ENCODE results near the gene LRRC4. TPM values are rescaled to one million over a fixed set of nuclear protein-coding genes. Genes with fewer than 3 reads are reported as not detected.
A peak's percentile ranks its signal among the peaks of the same experiment; 100 is the strongest.

Gene LRRC4
- total and polyA plus RNA-seq, 4 experiments from 2014 or later = not detected

DNA sequence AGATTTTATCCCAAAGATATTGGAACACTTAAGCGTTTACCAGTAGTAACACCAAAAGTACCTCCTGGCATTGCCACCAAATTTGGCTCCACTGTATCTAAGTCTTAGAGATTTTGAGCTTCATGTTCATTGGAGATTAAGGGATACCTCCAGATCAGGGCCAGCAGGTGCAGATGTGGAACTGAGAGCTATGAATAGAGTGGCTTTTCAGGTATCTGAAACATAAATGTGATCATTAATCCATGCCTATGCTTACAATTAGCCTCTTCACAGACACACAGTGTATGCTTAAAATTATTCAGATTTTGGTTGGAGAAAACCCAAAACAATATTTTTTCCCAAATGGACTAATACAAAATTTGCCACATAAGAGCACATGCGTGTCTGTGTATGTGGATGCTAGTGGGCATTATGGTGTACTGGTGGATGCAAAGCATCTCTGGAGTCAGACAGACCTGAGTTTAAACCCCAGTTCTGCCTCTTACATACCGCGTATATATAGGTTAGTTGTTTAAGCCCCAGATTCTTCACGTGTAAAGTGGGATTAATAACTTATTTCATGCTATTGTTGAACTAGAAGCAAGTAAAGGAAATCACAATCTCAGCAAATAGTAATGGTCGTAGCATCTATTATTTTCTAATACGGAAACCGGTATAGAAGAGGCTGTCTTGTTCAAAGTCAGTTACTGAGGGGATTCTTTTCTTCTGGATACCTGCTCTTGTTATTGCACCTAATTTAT, 6.8 kb upstream of the LRRC4 start:
- H3K4me3 Mint-ChIP-seq = no peak overlapping the region
- H3K27me3 Mint-ChIP-seq = no peaks in the 10 kb centered on the region
- CTCF ChIA-PET (ENCODE audit: partially characterized antibody) = no interaction called here

GRCh38 chr7:128037081-128037480, 5.8 kb upstream of the LRRC4 start:
- intact Hi-C loops (cut with micrococcal nuclease) = no loop called here

More for the DNA sequence above, 6.8 kb upstream of the LRRC4 start:
- Mint-ChIP-seq H3K27ac (peak overlapping the region in 1 of 7 donors; percentile 8), H3K36me3 (peaks cover 0 to 4% of the 10 kb centered on the region in 2 donors), H3K9me3 (no peaks in the 10 kb centered on the region), H3K4me1 (peaks cover 0 to 17% (median 5%) of the 10 kb centered on the region in 4 donors)
- Histone ChIP-seq H3K27me3 (ENCODE audit: insufficient read depth, low read length) (no peaks in the 10 kb centered on the region), H3K27ac (ENCODE audit: low read depth, low read length) (no peak overlapping the region), H3K36me3 (ENCODE audit: insufficient read depth, low read length) (peaks cover 3% of the 10 kb centered on the region), H3K4me3 (ENCODE audit: low read length in 2 of 2) (no peak overlapping the region), H3K9me3 (ENCODE audit: control insufficient read depth in 1 of 2, low read length in 2 of 2) (no peaks in the 10 kb centered on the region), H3K4me1 (ENCODE audit: insufficient read depth, low read length) (no peaks in the 10 kb centered on the region)
- no peak for DNase-seq
- intact Hi-C loops (cut with micrococcal nuclease) = no loop called here
- POLR2A ChIA-PET (ENCODE audit: partially characterized antibody) = interaction anchor here (1.3 kb wide), 1 partner anchor 8 kb away, joined by 3 read pairs; no protein-coding TSS in a partner anchor

GRCh38 chr7:128036226-128036940, 5.1 kb upstream of the LRRC4 start:
- CTCF ChIA-PET (ENCODE audit: partially characterized antibody) = interaction anchor here (1.6 kb wide), 1 partner anchor 173 kb away, joined by 5 read pairs; no protein-coding TSS in a partner anchor
- intact Hi-C loops (cut with micrococcal nuclease) = no loop called here
- no peak overlapping the region for H3K27ac Mint-ChIP-seq

More at GRCh38 chr7:128037081-128037480, 5.8 kb upstream of the LRRC4 start:
- no peaks in the 10 kb centered on the region for H3K9me3 ChIP-seq (ENCODE audit: control insufficient read depth in 1 of 2, low read length in 2 of 2)
- Mint-ChIP-seq H3K9me3 (no peaks in the 10 kb centered on the region), H3K27ac (no peak overlapping the region), H3K27me3 (no peaks in the 10 kb centered on the region), H3K4me3 (no peak overlapping the region), H3K4me1 (peaks cover under 1 to 17% (median 5%) of the 10 kb centered on the region in 4 donors), H3K36me3 (peaks cover 0 to 4% of the 10 kb centered on the region in 2 donors)
- no peak overlapping the region for H3K27ac ChIP-seq (ENCODE audit: low read depth, low read length)
- POLR2A ChIA-PET (ENCODE audit: partially characterized antibody) = interaction anchor here (1.3 kb wide), 1 partner anchor 9 kb away, joined by 3 read pairs; no protein-coding TSS in a partner anchor
- H3K4me1 ChIP-seq (ENCODE audit: insufficient read depth, low read length) = no peaks in the 10 kb centered on the region
- H3K4me3 ChIP-seq (ENCODE audit: low read length in 2 of 2) = no peak overlapping the region
- no peaks in the 10 kb centered on the region for H3K27me3 ChIP-seq (ENCODE audit: insufficient read depth, low read length)
- peaks cover 3% of the 10 kb centered on the region for H3K36me3 ChIP-seq (ENCODE audit: insufficient read depth, low read length)
- CTCF ChIA-PET (ENCODE audit: partially characterized antibody) = no interaction called here
- DNase-seq = no peak

DNA sequence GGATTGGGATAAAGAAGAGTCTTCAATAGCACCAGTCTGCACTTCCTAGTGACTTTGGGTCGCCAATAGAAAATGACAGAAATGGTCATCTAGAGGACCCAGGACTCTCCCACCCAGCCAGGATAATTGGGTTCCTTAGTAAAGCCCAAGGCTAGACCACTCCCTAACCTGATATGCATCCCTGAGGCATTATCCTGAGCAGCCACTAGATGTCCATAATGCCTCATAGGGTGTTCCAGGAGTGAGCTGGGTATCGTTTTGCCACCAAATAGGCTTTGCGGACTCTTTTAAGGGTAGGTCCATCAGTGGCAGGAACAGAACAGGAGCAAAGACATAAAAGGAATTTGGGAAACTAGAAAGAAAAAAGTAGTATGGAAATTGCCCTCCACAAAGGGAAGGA, 4.5 kb upstream of the LRRC4 start:
- peak overlapping the region in 1 of 8 donors; percentile 35 for H3K4me3 Mint-ChIP-seq
- peaks cover 4 to 15% (median 5%) of the 10 kb centered on the region in 4 donors for H3K4me1 Mint-ChIP-seq
- no peak for DNase-seq
- Histone ChIP-seq H3K36me3 (ENCODE audit: insufficient read depth, low read length) (peaks cover 3% of the 10 kb centered on the region), H3K27me3 (ENCODE audit: insufficient read depth, low read length) (no peaks in the 10 kb centered on the region), H3K27ac (ENCODE audit: low read depth, low read length) (no peak overlapping the region), H3K9me3 (ENCODE audit: control insufficient read depth in 1 of 2, low read length in 2 of 2) (no peaks in the 10 kb centered on the region), H3K4me1 (ENCODE audit: insufficient read depth, low read length) (peaks cover under 1% of the 10 kb centered on the region), H3K4me3 (ENCODE audit: low read length in 2 of 2) (no peak overlapping the region)
- ChIA-PET CTCF (ENCODE audit: partially characterized antibody) (interaction anchor here (1.6 kb wide), 1 partner anchor 174 kb away, joined by 5 read pairs; no protein-coding TSS in a partner anchor), POLR2A (ENCODE audit: partially characterized antibody) (no interaction called here)
- peaks cover 0 to 2% (median 0%) of the 10 kb centered on the region in 8 donors for H3K9me3 Mint-ChIP-seq
- H3K36me3 Mint-ChIP-seq = peaks cover 0 to 1% of the 10 kb centered on the region in 2 donors
- no peak overlapping the region for H3K27ac Mint-ChIP-seq
- peaks cover 0 to 2% of the 10 kb centered on the region in 2 donors for H3K27me3 Mint-ChIP-seq
- intact Hi-C loops (cut with micrococcal nuclease) = no loop called here

More at GRCh38 chr7:128036226-128036940, 5.1 kb upstream of the LRRC4 start:
- Histone ChIP-seq H3K4me1 (ENCODE audit: insufficient read depth, low read length) (no peaks in the 10 kb centered on the region), H3K9me3 (ENCODE audit: control insufficient read depth in 1 of 2, low read length in 2 of 2) (no peaks in the 10 kb centered on the region), H3K27me3 (ENCODE audit: insufficient read depth, low read length) (no peaks in the 10 kb centered on the region), H3K4me3 (ENCODE audit: low read length in 2 of 2) (no peak overlapping the region), H3K36me3 (ENCODE audit: insufficient read depth, low read length) (peaks cover 3% of the 10 kb centered on the region), H3K27ac (ENCODE audit: low read depth, low read length) (no peak overlapping the region)
- Mint-ChIP-seq H3K9me3 (peaks cover 0 to 2% (median 0%) of the 10 kb centered on the region in 8 donors), H3K36me3 (peaks cover under 1 to 1% of the 10 kb centered on the region in 2 donors), H3K4me1 (peaks cover 4 to 14% (median 5%) of the 10 kb centered on the region in 4 donors), H3K27me3 (peaks cover 0 to 2% of the 10 kb centered on the region in 2 donors), H3K4me3 (no peak overlapping the region)
- POLR2A ChIA-PET (ENCODE audit: partially characterized antibody) = no interaction called here
- no peak for DNase-seq

- no peak for DNase-seq
- Histone ChIP-seq H3K4me1 (ENCODE audit: insufficient read depth, low read length) (peaks cover 9% of the 10 kb centered on the region), H3K4me3 (ENCODE audit: low read length in 2 of 2) (no peak overlapping the region), H3K36me3 (ENCODE audit: insufficient read depth, low read length) (peaks cover 3% of the 10 kb centered on the region), H3K27ac (ENCODE audit: low read depth, low read length) (no peak overlapping the region), H3K27me3 (ENCODE audit: insufficient read depth, low read length) (no peaks in the 10 kb centered on the region), H3K9me3 (ENCODE audit: control insufficient read depth in 1 of 2, low read length in 2 of 2) (no peaks in the 10 kb centered on the region)
- intact Hi-C loops (cut with micrococcal nuclease) = no loop called here
- H3K9me3 Mint-ChIP-seq = peaks cover 0 to 2% (median 0%) of the 10 kb centered on the region in 8 donors
- H3K4me1 Mint-ChIP-seq = peaks cover 5 to 24% (median 12%) of the 10 kb centered on the region in 4 donors
- H3K27ac Mint-ChIP-seq = peak overlapping the region in 1 of 7 donors; percentile 56
- POLR2A ChIA-PET (ENCODE audit: partially characterized antibody) = interaction anchor here (1.0 kb wide), 1 partner anchor 74 kb away, joined by 3 read pairs; no protein-coding TSS in a partner anchor
- H3K4me3 Mint-ChIP-seq = no peak overlapping the region
- CTCF ChIA-PET (ENCODE audit: partially characterized antibody) = interaction anchor here (0.6 to 1.6 kb wide), 4 partner anchors 11 to 327 kb away, joined by 3 to 5 read pairs (median 3); no protein-coding TSS in a partner anchor
- H3K36me3 Mint-ChIP-seq = peaks cover 0 to 1% of the 10 kb centered on the region in 2 donors
- peaks cover 2% of the 10 kb centered on the region in 2 donors for H3K27me3 Mint-ChIP-seq
Measured at GRCh38 chr7:128034825-128035224, 3.6 kb upstream of the LRRC4 start.

DNA sequence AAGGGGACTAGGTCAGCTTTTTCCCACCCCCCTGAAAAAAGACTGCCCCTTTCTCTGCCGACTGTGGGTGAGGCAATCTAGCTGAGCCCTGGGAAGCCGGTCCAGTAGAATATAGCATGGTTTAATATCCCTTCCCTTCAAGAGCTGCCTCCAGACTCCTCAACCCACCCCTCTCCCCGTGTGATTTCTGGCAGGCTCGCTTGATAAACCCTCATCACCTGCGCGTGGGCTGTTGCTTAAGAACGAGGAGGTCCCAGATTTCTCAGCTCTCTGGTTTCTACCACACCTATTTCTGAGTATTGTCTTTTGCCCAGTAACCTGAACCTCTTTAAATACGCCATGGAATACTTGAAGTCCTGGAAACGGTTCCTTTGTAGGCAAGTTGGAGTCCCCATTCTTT, 2.0 kb upstream of the LRRC4 start:
- POLR2A ChIA-PET (ENCODE audit: partially characterized antibody) = no interaction called here

More for the DNA sequence above, 2.0 kb upstream of the LRRC4 start:
- Mint-ChIP-seq H3K27ac (no peak overlapping the region), H3K4me3 (peak overlapping the region in 7 of 8 donors; percentile 8 to 74 (median 49)), H3K9me3 (peaks cover 0 to 2% (median 0%) of the 10 kb centered on the region in 8 donors), H3K4me1 (peaks cover 6 to 32% (median 19%) of the 10 kb centered on the region in 4 donors), H3K27me3 (peaks cover 2 to 5% of the 10 kb centered on the region in 2 donors), H3K36me3 (peaks cover 9 to 13% of the 10 kb centered on the region in 2 donors)
- no peak for DNase-seq
- H3K27ac ChIP-seq (ENCODE audit: low read depth, low read length) = no peak overlapping the region
- no peaks in the 10 kb centered on the region for H3K9me3 ChIP-seq (ENCODE audit: control insufficient read depth in 1 of 2, low read length in 2 of 2)
- intact Hi-C loops (cut with micrococcal nuclease) = no loop called here
- H3K36me3 ChIP-seq (ENCODE audit: insufficient read depth, low read length) = peaks cover 3% of the 10 kb centered on the region
- peaks cover 13% of the 10 kb centered on the region for H3K4me1 ChIP-seq (ENCODE audit: insufficient read depth, low read length)
- CTCF ChIA-PET (ENCODE audit: partially characterized antibody) = interaction anchor here (1.4 kb wide), 1 partner anchor 176 kb away, joined by 4 read pairs; no protein-coding TSS in a partner anchor
- H3K4me3 ChIP-seq (ENCODE audit: low read length in 2 of 2) = no peak overlapping the region
- H3K27me3 ChIP-seq (ENCODE audit: insufficient read depth, low read length) = no peaks in the 10 kb centered on the region
